GM21825 (cell line): ENCODE results near the gene TDRD7.

ENCODE experiments used
- ATAC-seq: cut with Tn5 transposase; IDR thresholded peaks from one replicate; pipeline ENCODE4 v1.9.1; 2021; ENCODE audit warnings: mild to moderate bottlenecking, moderate library complexity; ENCODE audit not compliant: unreplicated experiment

The TDRD7 gene

GRCh38 chr9:97525451-97525850 is 113.6 kb downstream of the TDRD7 start:
- ATAC-seq, result no peak

DNA sequence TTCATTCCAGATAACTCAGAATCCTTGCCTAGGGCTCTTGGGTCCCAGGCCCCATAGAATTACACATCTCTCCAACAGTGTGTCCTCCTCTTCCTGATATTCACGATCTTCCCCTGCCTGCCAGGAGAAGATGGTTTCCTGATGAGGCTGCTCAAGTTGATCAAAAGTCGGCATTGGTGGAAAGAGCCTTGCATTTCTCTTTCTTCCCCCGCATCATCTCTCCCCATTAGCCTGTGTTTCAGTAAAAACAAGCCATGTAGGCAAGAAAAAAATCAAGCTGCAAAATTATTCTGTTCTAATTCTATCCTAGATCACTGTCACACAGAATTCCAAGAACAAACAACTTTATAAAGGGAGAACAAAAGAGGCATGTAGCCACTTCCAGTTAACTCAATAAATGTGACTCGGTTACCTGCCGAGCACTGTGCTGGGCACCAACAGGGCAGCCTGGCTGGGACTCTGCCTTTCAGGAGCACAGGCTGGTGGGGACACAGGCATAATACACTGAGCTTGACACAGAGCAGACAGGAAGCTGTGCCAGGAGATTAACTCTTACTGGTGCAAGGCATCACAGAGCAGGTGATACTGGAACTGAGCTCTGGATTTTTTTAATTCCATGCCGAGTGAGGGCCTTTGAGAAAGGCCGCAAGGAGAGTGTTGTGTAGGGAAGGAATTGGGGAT is 115.1 kb downstream of the TDRD7 start:
- no peak for ATAC-seq

GRCh38 chr9:97527626-97528528 is 116.0 kb downstream of the TDRD7 start:
- no peak for ATAC-seq

- ATAC-seq, result no peak
Measured at GRCh38 chr9:97528529-97529230, 116.8 kb downstream of the TDRD7 start.

DNA sequence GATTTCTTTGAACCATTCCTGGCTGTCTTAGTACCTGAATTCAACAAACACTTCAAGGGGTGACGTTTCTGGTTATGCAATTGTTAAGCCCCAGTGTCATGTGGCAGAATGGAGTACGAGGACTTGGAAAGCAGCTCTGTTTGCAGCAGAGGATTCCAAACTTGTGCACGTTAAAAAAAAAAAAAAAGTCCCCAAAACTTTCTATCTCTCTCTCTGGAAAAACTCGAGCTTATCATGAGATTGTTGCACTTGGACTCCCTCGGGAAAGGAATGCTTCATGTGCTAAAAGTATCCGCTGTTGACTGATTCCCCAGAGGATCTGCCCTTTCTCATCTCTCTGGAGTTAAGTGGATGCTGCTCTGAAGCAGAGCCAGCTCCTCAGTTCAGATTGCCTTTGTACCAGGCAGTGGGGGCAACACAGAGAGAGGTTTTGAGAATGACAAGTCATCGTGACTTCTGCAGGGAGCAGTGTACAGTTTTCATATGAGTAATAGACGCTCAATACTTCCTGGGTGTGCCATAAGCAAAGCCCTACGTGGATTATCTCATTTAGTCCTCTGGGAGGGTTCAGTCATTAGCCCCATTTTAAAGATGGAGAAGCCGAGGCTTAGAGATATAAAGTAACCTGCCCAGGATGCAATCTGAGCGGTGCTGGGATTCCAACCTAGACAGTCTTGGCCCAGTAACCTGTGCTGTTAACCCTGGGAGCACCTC is 117.6 kb downstream of the TDRD7 start:
- ATAC-seq, result peak; percentile 55

GRCh38 chr9:97531888-97532376 is 120.0 kb downstream of the TDRD7 start:
- no peak for ATAC-seq

GRCh38 chr9:97534185-97534584 is 122.3 kb downstream of the TDRD7 start:
- no peak for ATAC-seq

- no peak for ATAC-seq
Measured at GRCh38 chr9:97534961-97535594, 123.2 kb downstream of the TDRD7 start.

GRCh38 chr9:97535771-97536170 is 123.9 kb downstream of the TDRD7 start:
- no peak for ATAC-seq

DNA sequence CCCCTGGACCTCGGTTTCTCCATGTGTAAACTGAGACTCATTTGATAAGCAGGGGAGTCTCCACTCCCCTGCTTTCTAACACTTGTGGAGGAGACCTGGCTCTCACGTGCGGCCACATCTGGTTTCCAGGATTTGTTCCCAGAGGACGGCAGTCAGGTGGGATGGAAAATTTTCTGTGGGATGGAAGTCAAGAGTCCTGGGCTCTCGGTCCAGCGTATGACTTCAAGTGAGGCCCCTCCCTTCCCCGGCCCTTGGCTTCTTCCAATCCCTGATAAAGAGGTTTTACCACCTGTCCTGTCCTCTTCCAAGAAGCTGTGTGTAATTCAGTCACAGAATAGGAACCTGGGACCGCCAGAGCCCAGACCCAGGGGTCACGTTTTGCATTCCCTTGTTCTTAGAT is 124.6 kb downstream of the TDRD7 start:
- ATAC-seq, result no peak

GRCh38 chr9:97543561-97543960 is 131.7 kb downstream of the TDRD7 start:
- no peak for ATAC-seq

DNA sequence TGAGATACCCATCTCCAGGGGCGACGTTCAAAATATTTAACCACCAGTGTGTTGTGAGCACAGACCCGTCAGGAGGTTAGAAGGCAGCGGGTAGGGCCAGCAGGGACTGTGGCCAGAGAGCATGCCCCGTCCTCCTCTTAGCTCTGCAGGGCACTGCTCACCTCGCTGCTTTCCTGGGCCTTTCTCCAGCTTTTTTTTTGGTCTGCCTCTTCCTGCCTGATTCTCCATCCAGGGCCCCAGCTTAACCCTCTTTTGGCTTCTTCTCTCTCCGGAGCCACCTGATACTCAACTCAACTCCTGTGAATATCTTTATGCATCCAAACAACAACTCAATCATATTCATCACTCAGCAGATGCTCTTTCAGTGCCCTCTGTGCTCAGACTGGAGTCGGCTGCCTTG is 133.6 kb downstream of the TDRD7 start:
- no peak for ATAC-seq
